Medulla oblongata (tissue), 1 donor: ENCODE data around the gene SWT1.
"Not testable (repeated sequence)": the region's sequence is repeated elsewhere in the genome, so short reads cannot be mapped to it uniquely, and the experiment has no call there.

ENCODE experiments used
- DNase-seq: peaks from one replicate; pipeline ENCODE4 v3.0.0-alpha.2; 2015; ENCODE audit errors: extremely low spot score

SWT1 gene

DNA sequence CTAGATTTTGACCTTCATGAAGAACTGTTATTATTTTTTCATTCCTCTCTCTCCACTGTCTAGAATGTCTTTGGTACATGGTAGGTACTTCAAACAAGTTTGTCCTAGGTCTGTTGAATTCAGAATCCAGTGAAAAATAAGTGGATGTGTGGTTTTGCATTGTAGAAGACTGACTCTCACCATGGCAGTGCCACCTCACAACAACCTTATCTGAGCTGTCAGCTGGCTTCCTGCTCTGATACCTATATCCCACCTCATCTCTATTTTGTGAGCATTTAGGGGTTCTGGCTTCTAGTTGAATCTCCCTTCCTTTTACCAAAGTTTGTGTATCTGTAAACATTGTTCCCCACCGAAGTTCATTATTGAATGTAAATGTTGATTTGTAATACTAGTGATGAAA is 9.1 kb downstream of the SWT1 start:
- no peak for DNase-seq

DNA sequence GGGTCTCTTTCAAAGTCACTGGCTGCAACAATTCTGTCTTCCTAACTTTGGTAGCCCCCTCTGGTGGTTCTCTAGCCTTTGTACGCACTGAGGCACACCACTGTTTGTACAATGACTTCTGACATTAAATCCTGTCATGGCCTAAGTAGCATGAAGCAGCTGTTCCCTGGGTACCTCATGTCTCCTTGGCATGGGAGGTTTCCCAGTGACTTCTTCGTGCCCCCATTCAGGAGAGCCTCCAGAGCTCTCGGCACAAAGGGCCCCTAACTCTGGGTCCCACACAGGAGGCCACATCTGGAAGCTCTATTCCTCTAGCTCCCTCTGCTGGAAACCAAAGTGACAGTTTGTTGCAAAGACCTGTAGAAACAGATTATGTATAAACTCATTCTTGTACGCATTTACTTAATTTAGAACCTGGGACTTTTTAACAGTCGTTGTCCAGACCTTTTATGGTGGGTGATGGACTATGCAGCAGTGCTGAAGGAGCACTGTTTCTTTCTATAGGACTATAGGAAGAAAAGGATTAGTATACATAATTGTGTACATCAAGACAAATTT is 13.4 kb downstream of the SWT1 start:
- DNase-seq, result peak; percentile 84

DNA sequence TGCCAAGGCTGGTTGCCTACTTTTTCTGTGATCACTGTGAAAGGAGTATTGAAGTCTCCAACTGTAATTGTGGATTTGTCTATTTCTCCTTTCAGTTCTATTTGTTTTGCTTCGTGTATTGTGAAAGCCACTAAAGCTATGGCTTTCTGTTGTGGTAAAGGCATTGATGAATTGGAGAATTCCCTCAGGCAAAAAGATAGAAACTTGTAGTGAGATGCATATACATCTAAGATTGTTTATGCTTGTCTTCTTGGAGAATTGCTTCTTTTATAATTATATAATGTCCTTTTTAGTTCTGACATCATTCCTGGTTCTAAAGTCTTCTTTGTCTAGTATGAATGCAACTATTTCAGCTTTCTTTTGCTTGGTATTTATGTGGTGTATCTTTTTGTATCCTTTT is 36.8 kb downstream of the SWT1 start:
- DNase-seq, result no peak

DNA sequence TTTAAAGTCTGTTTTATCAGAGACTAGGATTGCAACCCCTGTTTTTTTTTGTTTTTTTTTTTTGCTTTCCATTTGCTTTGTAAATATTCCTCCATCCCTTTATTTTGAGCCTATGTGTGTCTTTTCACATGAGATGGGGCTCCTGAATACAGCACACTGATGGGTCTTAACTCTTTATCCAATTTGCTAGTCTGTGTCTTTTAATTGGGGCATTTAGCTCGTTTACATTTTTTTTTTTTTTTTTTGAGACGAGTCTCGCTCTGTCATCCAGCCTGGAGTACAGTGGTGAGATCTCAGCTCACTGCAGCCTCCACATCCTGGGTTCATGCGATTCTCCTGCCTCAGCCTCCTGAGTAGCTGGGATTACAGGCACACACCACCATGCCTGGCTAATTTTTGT is 41.7 kb downstream of the SWT1 start:
- not testable (repeated sequence) for DNase-seq

DNA sequence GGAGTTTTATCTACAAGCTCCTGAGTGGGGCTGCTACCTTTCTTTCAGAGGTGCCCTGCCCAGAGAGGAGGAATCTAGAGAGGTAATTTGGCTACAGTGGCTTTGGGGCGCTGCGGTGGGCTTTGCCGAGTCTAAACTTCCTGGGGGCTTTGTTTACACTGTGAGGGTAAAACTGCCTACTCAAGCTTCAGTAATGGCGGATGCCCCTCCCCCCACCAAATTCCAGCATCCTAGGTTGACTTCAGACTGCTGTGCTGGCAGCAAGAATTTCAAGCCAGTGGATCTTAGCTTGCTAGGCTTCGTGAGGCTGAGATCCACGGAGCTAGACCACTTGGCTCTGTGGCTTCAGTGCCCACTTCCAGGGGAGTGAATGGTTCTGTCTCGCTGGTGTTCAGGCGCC is 43.9 kb downstream of the SWT1 start:
- no peak for DNase-seq

DNA sequence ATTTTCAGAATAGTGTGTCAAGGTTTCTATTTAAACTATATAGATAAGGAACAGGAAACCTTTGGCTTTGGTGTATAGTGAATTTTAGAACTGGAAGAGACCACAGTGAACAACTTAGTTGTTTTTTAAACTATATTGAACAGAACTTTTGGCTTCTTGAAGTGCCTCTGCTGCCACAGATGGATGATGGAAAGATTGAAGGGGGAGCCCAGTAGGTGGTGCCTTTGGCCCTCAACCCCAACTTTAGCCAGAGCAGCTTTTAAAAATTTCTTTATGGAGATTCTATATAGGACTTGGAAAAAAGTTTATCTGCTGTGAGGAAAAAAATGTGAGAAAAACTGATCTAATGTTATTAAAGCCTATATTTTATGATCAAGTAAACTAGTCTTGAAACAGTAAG is 50.2 kb downstream of the SWT1 start:
- DNase-seq, result no peak

DNA sequence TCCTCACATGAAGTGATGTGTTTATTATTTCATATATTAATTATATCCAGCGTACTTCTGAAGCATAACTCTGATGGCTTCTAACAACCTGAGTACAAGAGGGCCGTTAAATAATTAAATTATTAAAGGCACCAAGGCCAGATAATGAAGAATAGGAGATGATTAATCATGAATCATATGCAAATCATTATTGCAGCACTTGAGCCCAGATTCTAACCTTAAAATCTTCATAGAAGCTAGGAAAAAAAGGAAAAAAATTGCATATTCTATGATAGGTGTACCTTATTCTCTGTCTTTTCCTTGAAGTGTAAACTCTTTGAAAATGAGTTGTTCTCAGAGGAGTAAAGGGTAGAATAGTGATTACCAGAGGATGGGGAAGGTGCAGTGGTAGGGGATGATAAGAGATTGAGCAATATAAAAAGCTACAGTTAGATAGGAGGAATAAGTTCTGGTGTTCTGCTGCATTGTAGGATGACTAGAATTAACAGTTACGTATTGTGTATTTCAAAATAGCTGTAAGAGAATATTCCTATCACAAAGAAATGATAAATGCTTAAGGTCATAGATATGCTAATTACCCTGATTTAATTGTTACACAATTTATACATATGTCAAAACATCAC is 51.1 kb downstream of the SWT1 start:
- DNase-seq, result no peak

DNA sequence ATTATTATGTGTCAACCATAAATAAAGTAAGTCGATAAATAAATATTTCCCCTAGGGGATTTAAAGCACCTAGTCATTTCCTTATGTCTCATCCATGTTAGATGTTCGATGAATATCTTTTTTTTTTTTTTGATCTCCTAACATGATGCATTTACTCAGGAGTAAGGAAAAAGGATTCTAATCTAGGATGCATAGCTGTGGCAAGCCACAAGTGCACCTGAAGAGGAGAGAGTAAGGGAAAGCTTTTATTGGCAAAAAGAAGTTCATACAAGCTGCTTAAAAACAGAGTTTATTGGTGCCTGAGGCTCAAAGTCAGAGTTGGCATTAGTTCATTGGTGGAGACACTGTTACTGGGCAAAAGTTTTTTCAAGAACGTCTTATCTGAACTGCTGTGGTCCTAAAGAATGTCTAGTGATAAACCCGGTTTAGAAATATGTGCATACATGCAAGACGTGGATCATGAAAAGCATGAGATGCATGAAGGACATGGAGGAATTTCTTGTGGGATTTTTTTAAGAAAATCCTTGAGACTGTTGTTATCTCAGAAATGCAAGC is 51.7 kb downstream of the SWT1 start:
- DNase-seq, result no peak

DNA sequence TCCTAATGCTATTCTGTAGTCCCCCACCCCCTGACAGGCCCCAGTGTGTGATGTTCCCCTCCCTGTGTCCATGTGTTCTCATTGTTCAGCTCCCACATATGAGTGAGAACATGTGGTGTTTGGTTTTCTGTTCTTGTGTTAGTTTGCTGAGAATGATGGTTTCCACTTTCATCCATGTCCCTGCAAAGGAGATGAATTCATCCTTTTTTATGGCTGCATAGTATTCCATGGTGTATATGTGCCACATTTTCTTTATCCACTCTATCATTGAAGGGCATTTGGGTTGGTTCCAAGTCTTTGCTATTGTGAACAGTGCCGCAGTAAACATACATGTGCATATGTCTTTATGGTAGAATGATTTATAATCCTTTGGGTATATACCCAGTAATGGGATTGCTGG is 52.4 kb downstream of the SWT1 start:
- DNase-seq, result not testable (repeated sequence)

DNA sequence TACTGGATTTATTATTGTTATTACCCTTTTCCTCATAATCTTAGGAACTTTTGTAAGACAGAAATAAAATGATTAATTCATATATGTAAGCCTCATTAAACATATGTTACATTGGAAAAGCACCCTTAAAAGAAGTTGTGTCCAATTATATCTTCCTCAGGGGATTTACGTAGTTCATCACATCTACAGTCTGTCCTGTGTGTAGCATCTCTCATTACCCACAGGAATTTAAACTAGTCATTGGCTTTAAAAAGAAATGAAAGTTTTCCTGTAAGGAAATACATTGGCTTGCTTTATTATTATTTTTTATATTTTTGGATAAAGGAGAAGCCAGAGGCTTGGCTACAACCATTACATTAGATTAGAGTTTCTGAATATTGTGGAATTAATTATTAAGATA is 56.1 kb downstream of the SWT1 start:
- DNase-seq, result no peak

DNA sequence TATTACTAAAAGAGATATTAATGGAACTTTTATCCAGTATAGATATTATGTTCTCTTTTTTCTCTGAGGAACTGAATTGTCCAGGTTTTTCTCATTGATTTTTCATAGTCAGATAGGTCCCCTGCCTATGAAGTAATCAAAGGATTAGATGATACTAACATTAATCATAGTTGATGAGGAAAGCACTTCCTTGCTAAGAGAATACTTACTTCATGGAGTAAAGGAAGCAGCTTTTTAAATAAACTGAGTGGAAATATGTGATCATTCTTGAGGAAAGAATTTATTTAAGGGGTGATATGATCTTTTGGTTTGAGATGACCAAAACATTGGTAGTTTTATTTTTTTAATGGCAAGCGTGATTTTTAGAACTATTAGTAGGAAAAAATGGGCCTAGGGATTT is 58.9 kb downstream of the SWT1 start:
- DNase-seq, result no peak

DNA sequence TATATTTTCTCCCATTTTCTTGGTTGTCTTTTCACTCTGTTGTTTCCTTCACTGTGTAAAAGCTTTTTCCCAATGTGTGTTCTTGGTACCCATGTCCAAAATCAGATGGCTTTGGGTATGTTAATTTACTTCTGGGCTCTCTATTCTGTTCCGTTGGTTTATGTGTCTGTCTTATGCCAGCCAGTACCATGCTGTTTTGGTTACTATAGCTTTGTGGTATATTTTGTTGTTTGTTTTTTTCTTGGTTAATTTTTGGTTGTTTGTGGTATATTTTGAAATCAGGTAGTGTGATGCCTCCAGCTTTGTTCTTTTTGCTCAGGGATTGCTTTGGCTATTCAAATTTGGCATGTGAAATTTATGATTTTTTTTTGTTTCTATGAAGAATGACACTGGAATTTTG is 67.2 kb downstream of the SWT1 start:
- DNase-seq, result no peak

DNA sequence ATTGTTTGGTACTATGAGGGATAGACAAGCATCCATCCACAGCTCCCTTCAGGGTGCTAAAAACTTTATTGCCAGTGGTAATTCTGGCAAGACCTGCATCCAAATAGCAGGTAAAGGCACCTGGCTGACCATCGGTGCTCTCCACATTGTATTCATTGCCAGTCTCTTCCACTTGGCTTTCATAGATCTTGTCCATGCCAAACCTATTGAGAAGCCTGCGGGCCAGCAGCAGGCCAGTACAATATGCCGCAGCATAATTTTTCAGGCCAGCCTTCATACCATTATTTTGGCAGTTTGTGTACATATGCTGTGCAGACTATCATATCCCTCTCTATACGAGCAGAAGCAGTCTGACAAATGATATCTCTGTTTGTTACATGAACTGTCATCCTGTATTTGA is 70.2 kb downstream of the SWT1 start:
- DNase-seq, result no peak

DNA sequence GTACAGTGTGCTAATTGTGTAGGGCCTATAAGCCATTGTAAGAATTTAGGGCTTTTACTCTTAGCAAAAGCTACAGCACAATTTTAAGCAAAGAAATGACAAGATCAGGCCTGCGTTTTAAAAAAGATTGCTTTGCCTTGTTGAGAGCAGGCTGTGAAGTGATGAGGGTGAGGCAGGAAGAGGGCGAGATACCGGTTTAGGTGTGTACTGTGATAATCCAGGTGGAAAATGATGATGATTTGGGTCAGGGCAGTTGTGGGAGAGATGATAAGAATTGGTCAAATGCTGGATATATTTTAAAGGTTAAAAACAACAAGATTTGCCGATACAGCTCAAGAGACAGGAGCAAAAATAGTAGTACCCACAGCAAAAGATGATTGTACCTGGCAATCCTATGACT is 72.0 kb downstream of the SWT1 start:
- DNase-seq, result no peak

DNA sequence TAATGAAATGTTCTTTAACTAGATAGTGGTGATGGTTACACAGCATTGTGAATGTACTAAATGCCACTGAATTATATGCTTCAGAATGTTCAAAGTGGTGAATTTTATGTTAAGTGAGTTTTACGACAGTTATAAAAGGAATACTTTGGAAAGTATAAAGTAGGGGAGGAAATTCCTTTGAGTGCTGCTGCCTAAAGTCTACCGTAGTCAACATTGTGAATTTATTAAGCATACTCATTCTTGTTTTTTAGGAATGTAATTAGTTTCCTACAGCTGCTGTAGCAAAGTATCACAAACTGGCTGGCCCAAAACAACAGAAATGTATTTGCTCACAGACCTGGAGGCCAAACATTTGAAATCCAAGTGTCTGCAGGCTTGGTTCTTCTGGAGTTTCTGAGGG is 73.0 kb downstream of the SWT1 start:
- no peak for DNase-seq

DNA sequence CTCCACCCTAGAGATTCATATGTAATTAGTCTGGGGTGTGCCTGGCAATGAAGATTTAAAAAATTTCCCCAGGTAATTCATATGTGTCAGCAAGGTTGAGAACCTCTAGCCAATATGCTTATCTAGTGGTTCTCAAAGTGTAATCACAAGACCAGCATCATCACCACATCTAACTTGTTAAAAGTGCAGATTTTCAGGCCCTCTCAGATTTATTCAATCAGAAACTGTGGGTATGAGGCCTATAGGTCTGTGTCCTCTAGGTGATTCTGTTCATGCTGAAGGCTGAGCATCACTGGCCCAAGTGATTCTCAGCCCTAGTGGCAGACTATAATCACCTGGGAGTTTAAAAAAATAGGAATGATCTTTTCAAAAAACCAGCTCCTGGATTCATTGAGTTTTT is 75.9 kb downstream of the SWT1 start:
- no peak for DNase-seq

DNA sequence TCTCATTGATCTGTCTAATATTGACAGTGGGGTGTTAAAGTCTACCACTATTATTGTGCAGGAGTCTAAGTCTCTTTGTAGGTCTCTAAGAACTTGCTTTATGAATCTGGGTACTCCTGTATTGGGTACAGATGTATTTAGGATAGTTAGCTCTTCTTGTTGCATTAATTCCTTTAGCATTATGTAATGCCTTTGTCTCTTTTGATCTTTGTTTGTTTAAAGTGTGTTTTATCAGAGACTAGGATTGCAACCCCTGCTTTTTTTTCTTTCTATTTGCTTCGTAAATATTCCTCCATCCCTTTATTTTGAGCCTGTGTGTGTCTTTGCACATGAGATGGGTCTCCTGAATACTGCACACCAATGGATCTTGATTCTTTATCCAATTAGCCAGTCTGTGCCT is 77.2 kb downstream of the SWT1 start:
- not testable (repeated sequence) for DNase-seq

DNA sequence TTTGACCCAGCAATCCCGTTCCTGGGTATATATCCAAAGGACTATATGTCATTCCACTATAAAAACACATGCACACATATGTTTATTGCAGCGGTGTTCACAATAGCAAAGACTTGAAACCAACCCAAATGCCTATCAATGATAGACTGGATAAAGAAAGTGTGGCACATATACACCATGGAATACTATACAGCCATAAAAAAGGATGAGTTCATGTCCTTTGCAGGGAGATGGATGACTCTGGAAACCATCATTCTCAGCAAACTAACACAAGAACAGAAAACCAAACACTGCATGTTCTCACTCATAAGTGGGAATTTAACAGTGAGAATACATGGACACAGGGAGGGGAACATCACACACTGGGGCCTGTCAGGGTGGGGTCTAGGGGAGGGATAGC is 80.2 kb downstream of the SWT1 start:
- DNase-seq, result not testable (repeated sequence)

DNA sequence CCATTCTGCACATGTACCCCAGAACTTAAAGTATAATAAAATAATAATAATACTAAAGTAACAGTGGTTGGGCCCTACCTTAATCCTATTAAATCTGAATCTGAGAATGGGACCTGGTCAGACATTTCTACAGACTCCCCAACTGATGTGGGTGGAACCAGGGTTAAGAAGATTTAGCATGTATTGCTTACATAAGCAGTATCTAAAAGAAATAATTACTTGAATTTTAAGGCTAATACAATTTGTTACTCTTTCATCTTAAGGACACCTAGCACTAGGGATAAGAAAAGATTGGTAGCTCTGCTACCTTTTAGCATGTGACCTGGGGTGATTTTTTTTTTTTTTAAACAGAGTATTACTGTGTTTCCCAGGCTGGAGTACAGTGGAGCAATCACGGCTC is 80.7 kb downstream of the SWT1 start:
- DNase-seq, result no peak

DNA sequence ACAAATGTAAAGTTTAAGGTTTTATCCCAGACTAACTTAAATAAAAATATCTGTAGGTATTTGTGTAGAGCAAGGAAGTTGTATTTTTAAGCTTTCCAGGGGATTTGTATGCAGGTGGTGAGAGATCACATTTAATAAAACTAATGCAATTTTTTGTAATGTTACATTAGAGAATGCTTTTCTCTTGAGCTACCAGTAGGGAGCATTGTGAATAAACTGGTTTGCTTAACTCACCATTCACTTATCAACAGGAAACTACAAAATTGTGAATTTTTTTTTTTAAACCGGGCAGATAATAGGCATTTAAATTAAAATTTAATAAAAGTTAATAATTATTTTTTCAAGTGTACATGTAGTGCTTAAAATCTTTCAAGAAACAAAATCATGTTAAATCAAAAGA is 81.5 kb downstream of the SWT1 start:
- DNase-seq, result no peak

DNA sequence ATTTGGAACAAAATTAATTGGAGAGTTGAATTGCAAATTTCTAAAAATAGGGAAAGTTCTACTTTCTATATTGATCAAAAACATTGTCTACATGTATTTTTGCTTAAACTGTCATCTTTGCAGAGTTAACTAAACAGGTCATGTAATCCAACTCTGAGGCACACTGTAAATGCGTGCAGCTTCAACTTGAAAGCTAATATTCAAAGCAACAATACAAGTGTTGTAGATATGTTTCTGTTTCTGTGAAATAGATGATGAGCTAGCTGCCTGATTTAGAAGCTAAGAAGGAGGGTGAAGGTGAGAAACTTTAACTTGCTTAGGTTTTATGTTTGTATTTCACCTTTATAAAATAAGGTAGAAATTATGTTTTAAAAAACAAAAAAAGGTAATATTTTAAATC is 82.9 kb downstream of the SWT1 start:
- DNase-seq, result no peak

DNA sequence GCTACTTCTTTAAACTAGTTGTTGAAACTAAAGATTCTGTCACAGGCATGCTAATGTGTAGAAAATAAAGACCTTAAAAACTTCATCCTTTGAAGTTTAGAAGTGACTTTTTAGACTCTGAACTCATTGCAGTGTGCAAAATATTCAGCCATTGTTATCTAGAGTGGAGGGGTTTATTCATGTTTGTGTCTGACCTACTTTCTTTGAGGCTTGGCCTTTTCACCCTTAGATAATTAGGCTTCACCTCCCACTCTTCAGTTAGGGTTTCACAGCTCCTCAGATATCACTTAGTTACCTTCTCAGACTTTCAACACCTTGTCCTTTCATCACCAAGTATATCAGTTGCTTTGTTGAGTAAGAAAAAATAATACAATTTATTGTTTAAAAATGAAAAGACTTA is 84.2 kb downstream of the SWT1 start:
- DNase-seq, result no peak

DNA sequence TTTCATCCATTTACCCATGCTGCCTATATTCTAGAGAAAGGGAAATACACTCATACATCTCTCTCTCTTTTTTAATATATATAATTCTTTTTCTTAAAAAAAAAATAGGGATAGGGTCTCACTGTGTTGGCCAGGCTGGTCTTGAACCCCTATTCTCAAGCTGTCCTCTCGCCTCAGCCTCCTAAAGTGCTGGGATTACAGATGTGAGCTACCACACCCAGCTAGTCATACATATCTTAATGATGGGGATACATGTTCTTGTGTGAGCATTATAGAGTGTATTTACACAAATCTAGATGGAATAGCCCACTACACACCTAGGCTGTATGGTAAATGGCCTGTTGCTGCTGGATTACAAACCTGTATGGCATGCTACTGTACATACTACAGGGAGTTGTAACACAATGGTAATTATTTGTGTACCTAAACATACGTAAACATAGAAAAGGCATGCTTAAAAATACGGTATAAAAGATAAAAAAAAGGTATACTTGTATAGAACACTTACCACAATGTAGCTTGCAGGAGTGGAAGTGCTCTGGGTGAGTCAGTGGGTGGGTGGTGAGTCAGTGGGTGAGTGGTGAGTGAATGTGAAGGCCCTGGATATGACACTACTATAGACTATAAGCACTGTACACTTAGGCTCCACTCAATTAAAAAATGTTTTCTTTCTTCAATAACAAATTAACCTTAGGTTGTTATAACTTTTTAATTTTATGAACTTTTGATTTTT is 87.2 kb downstream of the SWT1 start:
- DNase-seq, result no peak
